Left hindlimb (tissue), 1 donor: Measurements from ENCODE around the gene SOCS3.

Experiments used
- DNase-seq: peaks from one replicate; pipeline ENCODE4 v3.0.0-alpha.2; 2018

The SOCS3 gene

GRCh38 chr17:78366109-78366848 lies 6.4 kb upstream of the SOCS3 start:
- peak; percentile 66 for DNase-seq

- peak; percentile 77 for DNase-seq
These were observed 5.8 kb upstream of the SOCS3 start for GRCh38 chr17:78365561-78366108.

- peak; percentile 67 for DNase-seq
These were observed 4.8 kb upstream of the SOCS3 start for GRCh38 chr17:78364436-78365281.

- no peak for DNase-seq
These were observed 2.8 kb upstream of the SOCS3 start for GRCh38 chr17:78362671-78363070.

- DNase-seq, result no peak
These were observed 2.4 kb upstream of the SOCS3 start for GRCh38 chr17:78362232-78362631.

GRCh38 chr17:78361225-78361701 lies 1.4 kb upstream of the SOCS3 start:
- no peak for DNase-seq

GRCh38 chr17:78360371-78361224 lies 721 bp upstream of the SOCS3 start:
- peak; percentile 90 for DNase-seq

- DNase-seq, result no peak
These were observed 418 bp downstream of the SOCS3 start for GRCh38 chr17:78359321-78359996.

GRCh38 chr17:78358538-78359320 lies 1.1 kb downstream of the SOCS3 start:
- DNase-seq, result no peak

GRCh38 chr17:78357672-78358537 lies 2.0 kb downstream of the SOCS3 start:
- no peak for DNase-seq

GRCh38 chr17:78357177-78357586 lies 2.7 kb downstream of the SOCS3 start:
- DNase-seq, result peak; percentile 76

GRCh38 chr17:78356101-78356713 lies 3.7 kb downstream of the SOCS3 start:
- peak; percentile 71 for DNase-seq

GRCh38 chr17:78355701-78356100 lies 4.2 kb downstream of the SOCS3 start:
- DNase-seq, result no peak

GRCh38 chr17:78355045-78355641 lies 4.7 kb downstream of the SOCS3 start:
- DNase-seq, result no peak

GRCh38 chr17:78353834-78354233 lies 6.0 kb downstream of the SOCS3 start:
- no peak for DNase-seq

GRCh38 chr17:78351449-78352006 lies 8.3 kb downstream of the SOCS3 start:
- DNase-seq, result peak; percentile 90

- no peak for DNase-seq
These were observed 9.8 kb downstream of the SOCS3 start for GRCh38 chr17:78349891-78350642.
